GM18505 (cell line): ENCODE results near the gene MYLK4.

Source experiments
- ATAC-seq: cut with Tn5 transposase; IDR thresholded peaks from one replicate; pipeline ENCODE4 v1.9.1; 2021; ENCODE audit not compliant: unreplicated experiment
- POLR2A ChIP-seq: IDR thresholded peaks from 4 replicates; pipeline ENCODE4 v1.6.1; 2011; ENCODE audit warnings: borderline replicate concordance; ENCODE audit not compliant: insufficient read depth, insufficient read length; ENCODE audit errors: extremely low read depth

The MYLK4 gene

GRCh38 chr6:2744778-2745177 lies 5.9 kb downstream of the MYLK4 start:
- no peak for ATAC-seq
- TF ChIP-seq POLR2A: no peak

- ATAC-seq: no peak
Measured at GRCh38 chr6:2744209-2744771, 6.4 kb downstream of the MYLK4 start.

DNA sequence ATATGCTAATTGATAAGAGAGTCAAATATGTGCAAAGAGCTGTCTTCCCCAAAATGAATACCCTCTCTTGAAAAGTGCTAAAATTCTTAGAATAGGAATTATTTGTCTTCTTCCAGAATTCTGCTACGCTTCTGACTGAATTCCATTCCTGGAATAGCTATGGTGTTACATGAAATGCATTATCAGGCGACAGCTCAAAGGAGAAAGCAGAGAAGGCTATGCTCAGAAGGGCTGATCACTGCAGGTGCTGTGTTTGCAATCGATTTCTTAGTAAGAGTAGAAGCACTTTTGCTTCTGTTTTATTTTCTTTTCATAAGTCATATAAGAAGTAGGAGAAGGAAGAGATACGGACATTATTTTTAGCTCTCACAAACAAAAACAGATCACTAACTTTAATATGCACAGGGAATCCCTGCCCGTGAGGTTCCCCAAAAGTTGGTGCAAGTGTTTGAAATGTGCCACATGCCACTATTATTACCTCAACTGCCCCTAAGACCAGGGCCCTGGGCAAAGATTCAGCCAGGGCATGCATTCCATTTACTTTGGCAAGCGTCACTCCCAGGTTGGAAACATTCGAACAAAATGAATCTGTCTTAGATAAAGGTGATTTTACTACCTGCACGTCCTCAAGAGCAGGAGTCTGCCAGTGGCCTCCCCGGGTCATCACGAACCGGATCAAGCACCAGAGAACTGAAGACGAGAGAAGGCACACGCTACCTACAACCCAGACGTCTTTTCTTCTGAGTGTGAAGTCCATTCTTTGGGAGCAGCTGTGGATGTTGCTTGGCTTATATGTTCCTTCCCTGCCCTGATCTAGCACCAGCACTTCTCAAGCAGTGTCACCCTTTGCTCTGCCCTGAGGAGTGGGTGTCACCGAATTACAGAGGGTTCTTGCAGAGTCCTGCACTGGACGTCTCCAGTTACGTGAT lies 7.2 kb downstream of the MYLK4 start:
- no peak for TF ChIP-seq POLR2A
- no peak for ATAC-seq

More at GRCh38 chr6:2744209-2744771, 6.4 kb downstream of the MYLK4 start:
- no peak for TF ChIP-seq POLR2A

DNA sequence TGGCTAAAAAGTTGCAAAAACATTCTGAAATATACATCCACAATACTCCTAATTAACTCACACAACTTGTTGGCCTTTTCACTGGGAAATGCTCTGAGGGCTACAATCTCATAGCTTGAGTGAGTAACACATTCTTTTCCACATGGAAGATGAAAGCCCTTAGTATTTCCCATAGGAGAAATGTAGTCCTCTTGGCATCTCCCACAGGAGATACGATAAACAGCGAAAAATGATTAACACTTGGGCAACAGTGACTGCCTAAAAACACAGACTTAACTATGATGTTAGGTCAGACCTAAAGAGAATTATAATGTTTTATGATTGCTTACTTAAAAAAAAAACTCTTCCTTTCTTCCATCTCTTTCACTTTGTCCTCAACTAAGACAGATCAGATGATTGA lies 9.0 kb downstream of the MYLK4 start:
- no peak for TF ChIP-seq POLR2A
- ATAC-seq: no peak

DNA sequence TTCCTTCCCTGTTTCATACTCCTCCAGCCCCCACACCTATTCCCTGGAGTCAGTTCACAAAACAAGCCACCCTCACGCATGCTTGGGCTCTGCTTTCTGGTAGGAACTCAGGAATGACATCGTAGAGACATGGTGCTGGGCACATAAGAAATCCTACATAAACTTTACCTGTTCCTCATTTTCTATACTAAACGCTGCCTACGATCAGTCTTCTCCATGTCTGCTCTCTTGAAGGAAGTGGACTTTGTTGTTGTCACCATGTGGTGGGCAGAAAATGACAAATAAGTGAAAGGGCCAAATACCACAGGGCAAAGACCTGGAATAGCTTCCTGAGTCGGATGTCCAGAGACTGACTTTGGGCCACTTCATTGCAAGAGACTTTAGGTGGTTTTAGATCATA lies 10.1 kb downstream of the MYLK4 start:
- TF ChIP-seq POLR2A: no peak
- ATAC-seq: no peak

DNA sequence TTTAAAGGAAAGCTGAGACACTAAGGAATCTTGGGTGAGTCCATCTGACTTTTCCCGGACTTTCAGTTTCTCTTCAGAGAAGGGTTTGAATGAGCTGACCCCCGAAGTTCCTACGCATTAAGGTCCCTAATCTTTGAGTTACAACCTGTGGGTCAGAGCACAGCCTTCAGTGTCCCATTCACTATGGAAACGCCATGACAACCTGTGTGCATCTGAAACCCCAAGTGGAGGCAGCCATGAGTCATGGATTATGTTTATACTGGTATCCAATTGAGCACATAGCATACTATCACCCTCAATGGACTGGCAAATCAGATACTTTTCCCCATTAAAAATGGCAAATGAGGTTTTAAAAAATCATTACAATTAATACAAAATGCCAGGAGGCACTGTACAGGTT lies 11.4 kb downstream of the MYLK4 start:
- ATAC-seq: no peak
- TF ChIP-seq POLR2A: no peak

GRCh38 chr6:2738373-2738979 lies 12.2 kb downstream of the MYLK4 start:
- no peak for TF ChIP-seq POLR2A
- ATAC-seq: no peak

DNA sequence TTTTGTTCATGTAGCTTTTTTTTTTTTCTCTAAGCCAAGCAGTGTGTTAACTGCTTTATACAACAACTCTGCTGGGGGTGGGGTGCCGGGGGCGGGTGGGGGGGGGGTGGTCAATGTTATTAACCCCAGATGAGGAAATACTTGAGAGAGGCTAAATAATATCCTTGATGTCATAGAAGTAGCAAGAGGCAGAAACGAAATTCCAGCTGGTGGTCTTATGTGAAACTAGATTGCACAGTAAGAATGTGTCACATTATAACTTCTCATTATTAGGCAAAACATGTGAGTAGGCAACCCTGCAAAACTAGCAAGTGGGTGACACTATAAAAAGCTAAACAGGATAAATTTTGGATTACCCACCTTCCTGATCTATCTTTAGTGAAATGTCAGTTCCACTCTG lies 12.8 kb downstream of the MYLK4 start:
- no peak for ATAC-seq
- TF ChIP-seq POLR2A: no peak

DNA sequence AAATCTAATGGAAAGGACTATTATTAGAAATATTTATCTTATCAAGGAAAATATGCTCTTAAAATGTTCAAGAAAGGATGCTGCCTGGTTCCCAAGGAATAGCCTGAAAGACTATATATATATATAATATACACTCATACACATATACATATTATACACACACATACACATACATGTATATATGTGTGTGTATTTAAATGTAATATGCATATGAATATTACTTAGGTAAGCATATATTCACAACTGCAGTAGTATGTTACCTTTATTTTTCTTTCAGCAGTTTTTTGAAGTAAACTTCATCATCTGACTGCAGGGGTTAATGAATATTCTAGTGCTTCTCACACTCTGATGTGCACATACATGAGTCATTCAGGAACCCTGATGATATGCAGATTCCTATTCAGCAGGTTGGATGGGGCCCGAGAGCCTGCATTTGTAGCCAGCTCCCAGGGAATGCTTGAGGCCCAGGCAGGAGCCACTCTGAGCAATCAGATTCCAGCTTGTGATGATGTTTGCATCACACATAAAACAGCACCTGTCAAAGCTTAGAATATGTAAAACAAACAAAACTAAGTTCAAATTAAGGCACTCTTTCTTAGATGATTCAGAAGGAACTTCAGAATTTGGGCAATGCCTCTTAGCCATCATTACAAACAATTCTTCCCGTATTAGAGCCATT lies 16.1 kb downstream of the MYLK4 start:
- ATAC-seq: no peak
- TF ChIP-seq POLR2A: no peak

GRCh38 chr6:2733736-2734480 lies 16.8 kb downstream of the MYLK4 start:
- ATAC-seq: no peak
- TF ChIP-seq POLR2A: no peak

- ATAC-seq: peak; percentile 92
- no peak for TF ChIP-seq POLR2A
Measured at GRCh38 chr6:2733324-2733723, 17.4 kb downstream of the MYLK4 start.

- no peak for ATAC-seq
- no peak for TF ChIP-seq POLR2A
Measured at GRCh38 chr6:2732503-2733089, 18.1 kb downstream of the MYLK4 start.
